ENCODE results near the gene ACKR3. TPM values are rescaled to one million over a fixed set of nuclear protein-coding genes. Genes with fewer than 3 reads are reported as not detected.

ACKR3 gene
- total and polyA plus RNA-seq, 10 of the 15 experiments (the other 5 are each of a cell fraction or from before 2014, with no cell fraction given) = 3.0 to 154 (median 6.4) TPM

DNA sequence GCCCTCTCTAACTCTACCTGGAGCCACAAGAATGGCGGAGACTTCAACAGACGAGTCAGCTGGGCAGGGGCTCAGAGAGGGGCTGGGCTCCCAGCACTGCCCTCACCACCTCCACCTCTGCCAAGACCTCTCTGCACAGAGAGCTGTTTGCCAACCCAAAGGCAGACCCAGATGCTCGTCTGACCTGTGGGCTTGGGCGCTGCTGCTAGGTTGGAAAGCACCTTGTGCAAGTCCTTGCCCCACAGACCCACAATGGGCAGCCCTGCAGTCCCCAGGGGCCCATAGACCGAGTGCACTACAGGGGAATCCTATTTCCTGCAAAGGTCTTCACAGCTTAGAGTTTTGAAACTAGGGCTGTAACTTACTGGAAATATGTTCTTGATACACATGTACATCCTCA lies 13.3 kb downstream of the ACKR3 start (continued):
- TF ChIP-seq, protein P1, sequence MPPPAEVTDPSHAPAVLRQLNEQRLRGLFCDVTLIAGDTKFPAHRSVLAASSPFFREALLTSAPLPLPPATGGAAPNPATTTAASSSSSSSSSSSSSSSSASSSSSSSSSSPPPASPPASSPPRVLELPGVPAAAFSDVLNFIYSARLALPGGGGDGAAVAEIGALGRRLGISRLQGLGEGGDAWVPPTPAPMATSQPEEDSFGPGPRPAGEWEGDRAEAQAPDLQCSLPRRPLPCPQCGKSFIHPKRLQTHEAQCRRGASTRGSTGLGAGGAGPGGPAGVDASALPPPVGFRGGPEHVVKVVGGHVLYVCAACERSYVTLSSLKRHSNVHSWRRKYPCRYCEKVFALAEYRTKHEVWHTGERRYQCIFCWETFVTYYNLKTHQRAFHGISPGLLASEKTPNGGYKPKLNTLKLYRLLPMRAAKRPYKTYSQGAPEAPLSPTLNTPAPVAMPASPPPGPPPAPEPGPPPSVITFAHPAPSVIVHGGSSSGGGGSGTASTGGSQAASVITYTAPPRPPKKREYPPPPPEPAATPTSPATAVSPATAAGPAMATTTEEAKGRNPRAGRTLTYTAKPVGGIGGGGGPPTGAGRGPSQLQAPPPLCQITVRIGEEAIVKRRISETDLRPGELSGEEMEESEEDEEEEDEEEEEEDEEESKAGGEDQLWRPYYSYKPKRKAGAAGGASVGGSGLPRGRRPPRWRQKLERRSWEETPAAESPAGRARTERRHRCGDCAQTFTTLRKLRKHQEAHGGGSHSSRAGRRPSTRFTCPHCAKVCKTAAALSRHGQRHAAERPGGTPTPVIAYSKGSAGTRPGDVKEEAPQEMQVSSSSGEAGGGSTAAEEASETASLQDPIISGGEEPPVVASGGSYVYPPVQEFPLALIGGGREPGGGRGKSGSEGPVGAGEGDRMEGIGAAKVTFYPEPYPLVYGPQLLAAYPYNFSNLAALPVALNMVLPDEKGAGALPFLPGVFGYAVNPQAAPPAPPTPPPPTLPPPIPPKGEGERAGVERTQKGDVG (CRISPR knock-in tag; IDR thresholded peaks at IDR 0.05) = 0 out of 2 replicates have a peak, but pooled peaks have one; percentile 10
- no peak for TF ChIP-seq LARP7 (IDR thresholded peaks at IDR 0.05)
- no peak for TF ChIP-seq NRF1 (conservative IDR thresholded peaks at IDR 0.05; ENCODE audit: low read depth, low read length)
- TF ChIP-seq CHD4 (IDR thresholded peaks at IDR 0.05) = no peak
- TF ChIP-seq POLR2AphosphoS2 (IDR thresholded peaks at IDR 0.05; ENCODE audit: low read depth, low read length) = peak; percentile 20; the same call in 1 of the 2 replicates
- TF ChIP-seq MEF2B (IDR thresholded peaks at IDR 0.05; ENCODE audit: partially characterized antibody, poor library complexity, severe bottlenecking) = peak; percentile 88

DNA sequence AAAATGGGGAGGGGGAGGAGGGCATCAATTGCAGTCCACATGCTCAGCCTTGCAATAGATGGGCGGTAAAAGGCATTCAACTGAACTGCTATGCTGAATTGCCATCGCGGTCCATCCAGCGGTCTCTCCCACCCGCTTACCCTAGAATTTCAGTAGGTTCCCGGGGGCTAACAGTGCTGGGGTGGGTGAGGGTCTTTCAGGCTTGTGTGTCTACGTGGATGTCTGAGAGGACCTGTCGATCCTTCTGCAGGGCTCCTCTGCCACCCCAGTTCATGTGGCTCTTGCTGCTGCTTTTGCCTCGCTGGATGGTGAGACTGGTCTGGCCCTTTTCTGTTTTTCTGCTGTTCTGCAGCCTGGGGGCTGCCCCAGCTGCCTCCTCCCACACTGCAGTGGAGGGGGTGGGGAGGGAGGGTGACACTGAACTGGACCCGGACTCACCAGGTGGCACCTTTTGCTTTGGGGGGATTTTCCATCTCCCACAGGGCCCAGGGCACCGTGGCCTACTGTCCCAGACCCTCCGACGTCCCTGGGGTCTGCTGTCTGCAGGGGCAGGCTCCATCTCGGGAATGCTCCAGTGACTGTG lies 14.1 kb downstream of the ACKR3 start:
- Histone ChIP-seq H4K20me1 (ENCODE audit: control insufficient read depth, insufficient read depth) (no peaks in the 10 kb centered on the region), H2AFZ (ENCODE audit: control insufficient read depth, low read depth, low read length) (no peak overlapping the region), H3K9ac (ENCODE audit: control insufficient read depth, insufficient read depth, low read length) (no peak overlapping the region), H3K36me3 (ENCODE audit: control insufficient read depth in 2 of 2, insufficient read depth in 2 of 2, low read length in 1 of 2) (peaks cover 7 to 11% of the 10 kb centered on the region in 2 experiments; a peak in 3 of 4 replicates), H3K9me3 (replicated peaks; ENCODE audit: control insufficient read depth, insufficient read depth, low read length) (peaks cover 3% of the 10 kb centered on the region; the same call in 2 of the 3 replicates), H3K4me3 (no peak overlapping the region), H3K4me2 (ENCODE audit: control insufficient read depth, insufficient read depth) (no peak overlapping the region), H3K27me3 (replicated peaks in 1 of 2; ENCODE audit: control insufficient read depth in 2 of 2, insufficient read depth in 2 of 2, low read length in 1 of 2) (no peaks in the 10 kb centered on the region), H3K4me1 (ENCODE audit: control insufficient read depth, insufficient read depth, low read length) (peaks cover 3% of the 10 kb centered on the region; the same call in 1 of the 2 replicates), H3K79me2 (ENCODE audit: control insufficient read depth, insufficient read depth, low read length) (no peaks in the 10 kb centered on the region), H3K27ac (ENCODE audit: control insufficient read depth, insufficient read depth) (no peak overlapping the region)
- POLR2A ChIA-PET = interaction anchor here (1.7 to 2.0 kb wide), 2 partner anchors 14 to 24 kb away, joined by 4 read pairs; partner anchors contain the start of gene ACKR3
- CTCF ChIA-PET = no interaction called here
- RAD21 ChIA-PET (ENCODE audit: unreplicated experiment) = interaction anchor here (1.3 kb wide), 1 partner anchor 71 kb away, joined by 5 read pairs; no protein-coding TSS in a partner anchor
- SMC1A ChIA-PET (ENCODE audit: uncharacterized antibody, unreplicated experiment) = interaction anchor here (1.6 to 2.1 kb wide), 3 partner anchors 13 to 14 kb away, joined by 4 to 25 read pairs (median 5); partner anchors contain the start of gene ACKR3
- in situ Hi-C loops (cut with MboI) (no loop called here), intact Hi-C loops (cut with micrococcal nuclease; ENCODE audit: unreplicated experiment) (no loop called here)
- FAIRE-seq (no peak), DNase-seq (ENCODE audit: low read depth, low spot score) (no peak), ATAC-seq (peak; percentile 59)
- 43% methylated on average over 14 of the region's 14 CpGs for WGBS (ENCODE audit: insufficient coverage, insufficient replicate concordance, low lambda C conversion rate, missing lambda C conversion rate)
- BruUV-seq (replicated peaks) = no TSS peak
- TF ChIP-seq EZH2 (IDR thresholded peaks at IDR 0.05; ENCODE audit: borderline replicate concordance, control insufficient read depth, low read depth, low read length) (no peak), POLR2AphosphoS2 (IDR thresholded peaks at IDR 0.05; ENCODE audit: low read depth, low read length) (peak; percentile 32; the same call in 1 of the 2 replicates), MEF2B (IDR thresholded peaks at IDR 0.05; ENCODE audit: partially characterized antibody, poor library complexity, severe bottlenecking) (peak; percentile 46)
- TF ChIP-seq, protein P2, sequence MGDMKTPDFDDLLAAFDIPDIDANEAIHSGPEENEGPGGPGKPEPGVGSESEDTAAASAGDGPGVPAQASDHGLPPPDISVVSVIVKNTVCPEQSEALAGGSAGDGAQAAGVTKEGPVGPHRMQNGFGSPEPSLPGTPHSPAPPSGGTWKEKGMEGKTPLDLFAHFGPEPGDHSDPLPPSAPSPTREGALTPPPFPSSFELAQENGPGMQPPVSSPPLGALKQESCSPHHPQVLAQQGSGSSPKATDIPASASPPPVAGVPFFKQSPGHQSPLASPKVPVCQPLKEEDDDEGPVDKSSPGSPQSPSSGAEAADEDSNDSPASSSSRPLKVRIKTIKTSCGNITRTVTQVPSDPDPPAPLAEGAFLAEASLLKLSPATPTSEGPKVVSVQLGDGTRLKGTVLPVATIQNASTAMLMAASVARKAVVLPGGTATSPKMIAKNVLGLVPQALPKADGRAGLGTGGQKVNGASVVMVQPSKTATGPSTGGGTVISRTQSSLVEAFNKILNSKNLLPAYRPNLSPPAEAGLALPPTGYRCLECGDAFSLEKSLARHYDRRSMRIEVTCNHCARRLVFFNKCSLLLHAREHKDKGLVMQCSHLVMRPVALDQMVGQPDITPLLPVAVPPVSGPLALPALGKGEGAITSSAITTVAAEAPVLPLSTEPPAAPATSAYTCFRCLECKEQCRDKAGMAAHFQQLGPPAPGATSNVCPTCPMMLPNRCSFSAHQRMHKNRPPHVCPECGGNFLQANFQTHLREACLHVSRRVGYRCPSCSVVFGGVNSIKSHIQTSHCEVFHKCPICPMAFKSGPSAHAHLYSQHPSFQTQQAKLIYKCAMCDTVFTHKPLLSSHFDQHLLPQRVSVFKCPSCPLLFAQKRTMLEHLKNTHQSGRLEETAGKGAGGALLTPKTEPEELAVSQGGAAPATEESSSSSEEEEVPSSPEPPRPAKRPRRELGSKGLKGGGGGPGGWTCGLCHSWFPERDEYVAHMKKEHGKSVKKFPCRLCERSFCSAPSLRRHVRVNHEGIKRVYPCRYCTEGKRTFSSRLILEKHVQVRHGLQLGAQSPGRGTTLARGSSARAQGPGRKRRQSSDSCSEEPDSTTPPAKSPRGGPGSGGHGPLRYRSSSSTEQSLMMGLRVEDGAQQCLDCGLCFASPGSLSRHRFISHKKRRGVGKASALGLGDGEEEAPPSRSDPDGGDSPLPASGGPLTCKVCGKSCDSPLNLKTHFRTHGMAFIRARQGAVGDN (IDR thresholded peaks at IDR 0.05) = peak; percentile 11; the same call in 1 of the 2 replicates
- TF ChIP-seq, protein P3, sequence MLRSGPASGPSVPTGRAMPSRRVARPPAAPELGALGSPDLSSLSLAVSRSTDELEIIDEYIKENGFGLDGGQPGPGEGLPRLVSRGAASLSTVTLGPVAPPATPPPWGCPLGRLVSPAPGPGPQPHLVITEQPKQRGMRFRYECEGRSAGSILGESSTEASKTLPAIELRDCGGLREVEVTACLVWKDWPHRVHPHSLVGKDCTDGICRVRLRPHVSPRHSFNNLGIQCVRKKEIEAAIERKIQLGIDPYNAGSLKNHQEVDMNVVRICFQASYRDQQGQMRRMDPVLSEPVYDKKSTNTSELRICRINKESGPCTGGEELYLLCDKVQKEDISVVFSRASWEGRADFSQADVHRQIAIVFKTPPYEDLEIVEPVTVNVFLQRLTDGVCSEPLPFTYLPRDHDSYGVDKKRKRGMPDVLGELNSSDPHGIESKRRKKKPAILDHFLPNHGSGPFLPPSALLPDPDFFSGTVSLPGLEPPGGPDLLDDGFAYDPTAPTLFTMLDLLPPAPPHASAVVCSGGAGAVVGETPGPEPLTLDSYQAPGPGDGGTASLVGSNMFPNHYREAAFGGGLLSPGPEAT (IDR thresholded peaks at IDR 0.05; ENCODE audit: low read depth) = peak; percentile 47; the same call in 1 of the 2 replicates
- TF ChIP-seq, protein P4, sequence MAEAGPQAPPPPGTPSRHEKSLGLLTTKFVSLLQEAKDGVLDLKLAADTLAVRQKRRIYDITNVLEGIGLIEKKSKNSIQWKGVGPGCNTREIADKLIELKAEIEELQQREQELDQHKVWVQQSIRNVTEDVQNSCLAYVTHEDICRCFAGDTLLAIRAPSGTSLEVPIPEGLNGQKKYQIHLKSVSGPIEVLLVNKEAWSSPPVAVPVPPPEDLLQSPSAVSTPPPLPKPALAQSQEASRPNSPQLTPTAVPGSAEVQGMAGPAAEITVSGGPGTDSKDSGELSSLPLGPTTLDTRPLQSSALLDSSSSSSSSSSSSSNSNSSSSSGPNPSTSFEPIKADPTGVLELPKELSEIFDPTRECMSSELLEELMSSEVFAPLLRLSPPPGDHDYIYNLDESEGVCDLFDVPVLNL (IDR thresholded peaks at IDR 0.05; ENCODE audit: low read depth, low read length) = no peak
